HCT116 (cell line): ENCODE data around the gene C1S. TPM values are rescaled to one million over a fixed set of nuclear protein-coding genes. Genes with fewer than 3 reads are reported as not detected.

ENCODE experiments used
- total RNA-seq: library from RNA; stranded (reverse); gene quantifications from one replicate; pipeline ENCODE4 v1.2.1, GENCODE V29; 2021; ENCODE audit not compliant: unreplicated experiment

The C1S gene
- total RNA-seq, 1 experiment from 2014 or later = 2.4 TPM

Other genes starting within 250 kb of the C1S start
- gene GPR162, start 238.9 kb upstream of the C1S start, total RNA-seq = 2.3 TPM
- gene P3H3, start 232.3 kb upstream of the C1S start, total RNA-seq = 32.2 TPM
- 8.7 TPM for gene GNB3, start 219.8 kb upstream of the C1S start, total RNA-seq
- gene CDCA3, start 209.4 kb upstream of the C1S start, total RNA-seq = 63.0 TPM
- 175 TPM for gene USP5, start 208.6 kb upstream of the C1S start, total RNA-seq
- gene TPI1, start 193.2 kb upstream of the C1S start, total RNA-seq = 1,068 TPM
- 10.0 TPM for gene SPSB2, start 187.4 kb upstream of the C1S start, total RNA-seq
- 8.0 TPM for gene LRRC23, start 155.9 kb upstream of the C1S start, total RNA-seq
- gene ENO2, start 146.1 kb upstream of the C1S start, total RNA-seq = 117 TPM
- gene ATN1, start 132.8 kb upstream of the C1S start, total RNA-seq = 104 TPM
- not detected for gene RNU7-1, start 116.9 kb upstream of the C1S start, total RNA-seq
- 202 TPM for gene C12orf57, start 116.7 kb upstream of the C1S start, total RNA-seq
- gene PTPN6, start 109.4 kb upstream of the C1S start, total RNA-seq = 47.7 TPM
- 466 TPM for gene PHB2, start 90.1 kb upstream of the C1S start, total RNA-seq
- 111 TPM for gene EMG1, start 89.8 kb upstream of the C1S start, total RNA-seq
- 45.8 TPM for gene LPCAT3, start 42.2 kb upstream of the C1S start, total RNA-seq
- gene C1R, start 31.7 kb downstream of the C1S start, total RNA-seq = 4.3 TPM
- gene C1RL, start 48.5 kb downstream of the C1S start, total RNA-seq = 25.9 TPM
- 0.22 TPM for gene RBP5, start 68.2 kb downstream of the C1S start, total RNA-seq
- gene CLSTN3, start 69.7 kb downstream of the C1S start, total RNA-seq = 23.0 TPM
- 45.4 TPM for gene PEX5, start 129.0 kb downstream of the C1S start, total RNA-seq
- not detected for gene ACSM4, start 243.4 kb downstream of the C1S start, total RNA-seq